NCI-H82 (cell line): ENCODE data around the gene CIBAR2.
A peak's percentile ranks its signal among the peaks of the same experiment; 100 is the strongest.
"Not testable (repeated sequence)": the region's sequence is repeated elsewhere in the genome, so short reads cannot be mapped to it uniquely, and the experiment has no call there.

Experiments used
- DNase-seq: peaks from one replicate; lab custom pipeline; 2025; lab: John Stamatoyannopoulos, UW

The CIBAR2 gene

GRCh38 chr16:85128079-85128837 lies 16.0 kb upstream of the CIBAR2 start:
- no peak for DNase-seq

GRCh38 chr16:85127379-85127723 lies 15.1 kb upstream of the CIBAR2 start:
- no peak for DNase-seq

GRCh38 chr16:85126705-85127378 lies 14.6 kb upstream of the CIBAR2 start:
- DNase-seq, result peak; percentile 76

GRCh38 chr16:85126394-85126704 lies 14.1 kb upstream of the CIBAR2 start:
- DNase-seq, result no peak

DNA sequence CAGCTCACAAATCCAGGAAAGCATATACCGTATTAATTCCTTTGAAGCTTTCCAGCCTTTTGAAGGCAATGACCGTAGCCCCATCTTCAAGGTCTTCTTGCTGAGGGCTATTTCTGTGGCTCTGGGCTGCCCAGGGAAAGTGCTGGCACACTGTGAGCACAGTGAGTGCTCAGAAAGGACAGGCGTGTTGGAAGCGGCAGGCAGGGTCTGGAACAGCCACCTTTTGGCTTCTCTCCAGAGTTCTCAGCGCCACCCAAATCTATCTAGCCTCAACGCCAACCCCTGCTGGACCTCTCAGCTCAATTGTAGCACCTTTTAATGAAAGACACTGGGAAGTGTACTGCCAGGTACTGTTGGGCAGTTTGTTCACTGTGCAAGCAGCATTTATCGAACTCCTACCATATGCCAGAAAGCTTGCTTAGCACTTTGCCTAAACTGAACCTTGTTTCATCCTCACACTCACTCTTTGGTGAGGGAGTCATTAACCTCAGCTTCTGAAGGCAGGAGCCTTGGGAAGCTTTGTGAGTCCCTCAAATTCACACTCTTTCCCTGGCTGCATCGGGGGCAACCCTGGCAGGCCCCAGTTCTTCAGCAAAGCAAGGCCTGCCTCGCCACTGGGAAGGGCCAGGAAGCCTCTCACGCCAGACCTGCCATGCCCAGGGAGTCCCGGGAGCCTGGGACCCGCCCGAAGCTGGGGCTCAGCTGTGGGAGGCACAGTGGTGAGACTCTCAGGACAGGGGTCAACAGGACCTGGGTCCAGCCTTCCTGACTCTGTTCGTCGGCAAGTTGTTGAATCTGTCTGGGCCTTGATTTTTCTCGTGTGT lies 13.5 kb upstream of the CIBAR2 start:
- no peak for DNase-seq

- no peak for DNase-seq
Measured at GRCh38 chr16:85124636-85125346, 12.5 kb upstream of the CIBAR2 start.

GRCh38 chr16:85123891-85124635 lies 11.8 kb upstream of the CIBAR2 start:
- DNase-seq, result no peak

DNA sequence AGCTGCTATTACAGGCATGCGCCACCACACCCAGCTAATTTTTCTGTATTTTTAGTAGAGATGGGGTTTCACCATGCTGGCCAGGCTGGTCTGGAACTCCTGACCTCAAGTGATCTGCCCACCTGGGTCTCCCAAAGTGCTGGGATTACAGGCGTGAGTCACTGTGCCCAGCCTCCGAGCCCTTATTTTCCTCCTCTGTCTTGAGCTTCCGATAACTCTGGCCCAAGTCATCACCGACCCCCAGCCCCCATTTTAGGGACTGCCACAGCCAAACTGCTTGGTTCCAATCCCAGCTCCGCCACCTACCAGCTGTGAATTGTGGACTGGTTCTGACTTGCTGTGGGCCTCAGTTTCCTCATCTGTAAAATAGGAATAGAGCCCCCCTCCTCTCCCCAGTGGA lies 11.2 kb upstream of the CIBAR2 start:
- DNase-seq, result not testable (repeated sequence)

DNA sequence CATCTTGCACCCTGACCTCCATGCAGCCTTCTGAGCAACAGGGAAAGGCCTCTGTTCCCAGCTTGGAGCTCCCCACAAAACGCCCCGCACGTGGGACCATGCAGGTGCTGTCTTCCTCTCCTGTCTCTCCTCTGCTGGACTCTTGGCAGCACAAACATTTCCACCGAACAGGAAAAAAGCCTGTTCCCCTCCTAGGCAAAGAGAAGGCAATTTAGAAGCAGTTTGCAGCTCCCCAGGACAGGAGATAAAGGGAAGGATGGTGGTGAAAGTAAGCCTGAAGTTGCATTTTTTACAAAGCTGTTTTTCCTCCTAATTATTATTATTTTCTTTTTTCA lies 7.7 kb upstream of the CIBAR2 start:
- DNase-seq, result no peak

DNA sequence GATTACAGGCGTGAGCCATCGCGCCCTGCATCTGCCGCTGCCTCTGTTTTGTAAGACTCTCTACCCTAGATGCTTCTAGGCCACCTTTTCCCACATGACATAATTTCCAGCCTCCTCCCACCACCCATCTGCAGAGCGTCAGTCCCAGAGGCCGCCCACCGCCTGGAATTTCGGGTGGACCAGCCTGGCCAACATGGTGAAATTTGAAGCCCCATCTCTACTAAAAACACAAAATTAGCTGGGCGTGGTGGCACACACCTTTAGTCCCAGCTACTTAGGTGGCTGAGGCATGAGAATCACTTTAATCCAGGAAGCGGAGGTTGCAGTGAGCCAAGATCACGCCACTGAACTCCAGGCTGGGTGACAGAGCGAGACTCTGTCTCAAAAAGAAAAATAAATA lies 5.1 kb upstream of the CIBAR2 start:
- no peak for DNase-seq

- peak; percentile 85 for DNase-seq
Measured at GRCh38 chr16:85114909-85115567, 2.8 kb upstream of the CIBAR2 start.

DNA sequence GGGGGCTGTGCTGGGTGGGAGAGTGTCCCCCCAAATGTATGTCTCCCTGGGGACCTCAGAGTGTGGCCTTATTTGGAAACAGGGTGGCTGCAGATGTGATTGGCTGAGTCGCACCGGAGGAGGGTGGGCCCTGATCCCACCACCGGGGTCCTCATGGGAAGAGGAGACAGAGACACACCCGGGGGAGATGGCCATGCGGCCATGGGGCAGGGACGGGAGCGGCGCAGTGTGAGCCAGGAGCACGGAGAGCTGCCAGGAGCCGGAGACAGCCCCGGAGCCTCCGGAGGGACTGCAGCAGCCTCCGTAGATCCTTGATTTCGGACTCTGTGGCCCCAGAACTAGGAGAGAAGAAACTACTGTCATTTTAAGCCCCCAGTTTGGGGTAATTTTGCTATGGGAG lies 1.6 kb upstream of the CIBAR2 start:
- no peak for DNase-seq

DNA sequence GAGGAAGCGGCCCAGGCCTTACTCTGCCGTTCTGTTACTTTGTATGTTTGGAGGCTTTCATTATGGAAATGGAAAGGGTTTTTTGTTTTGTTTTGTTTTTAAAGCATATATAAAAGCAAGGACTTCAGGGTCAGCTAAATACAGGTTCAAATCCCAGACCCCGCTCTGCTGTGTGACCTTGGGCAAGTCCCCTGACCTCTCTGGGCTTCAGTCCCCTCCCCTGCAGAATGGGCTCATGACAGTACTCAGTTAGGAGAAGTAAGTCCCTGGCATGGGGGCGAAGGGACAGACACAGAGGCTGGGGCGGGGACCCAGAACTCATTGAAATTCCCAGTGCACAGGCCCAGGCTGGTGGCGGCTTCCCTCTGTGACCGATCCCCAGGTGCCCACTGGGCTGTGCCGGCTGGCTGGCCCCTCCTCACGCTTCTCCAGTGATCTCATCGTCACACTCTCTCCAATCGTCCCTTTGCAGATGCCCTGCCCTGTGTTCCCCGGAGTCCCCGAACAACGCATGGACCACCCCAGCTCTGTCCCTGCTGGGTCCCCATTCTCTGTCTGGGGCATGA lies 979 bp upstream of the CIBAR2 start:
- DNase-seq, result no peak

GRCh38 chr16:85111184-85111583 lies 1.1 kb downstream of the CIBAR2 start:
- DNase-seq, result no peak

GRCh38 chr16:85110105-85110504 lies 2.2 kb downstream of the CIBAR2 start:
- no peak for DNase-seq

- no peak for DNase-seq
Measured at GRCh38 chr16:85107532-85107931, 4.7 kb downstream of the CIBAR2 start.

GRCh38 chr16:85107083-85107482 lies 5.2 kb downstream of the CIBAR2 start:
- no peak for DNase-seq

- no peak for DNase-seq
Measured at GRCh38 chr16:85105475-85105874, 6.8 kb downstream of the CIBAR2 start.

GRCh38 chr16:85104821-85105391 lies 7.4 kb downstream of the CIBAR2 start:
- no peak for DNase-seq

GRCh38 chr16:85104147-85104546 lies 8.1 kb downstream of the CIBAR2 start:
- DNase-seq, result peak; percentile 88
